ENCODE measurements around the gene SP5.
"Not testable (repeated sequence)": the region's sequence is repeated elsewhere in the genome, so short reads cannot be mapped to it uniquely, and the experiment has no call there.

SP5 gene

DNA sequence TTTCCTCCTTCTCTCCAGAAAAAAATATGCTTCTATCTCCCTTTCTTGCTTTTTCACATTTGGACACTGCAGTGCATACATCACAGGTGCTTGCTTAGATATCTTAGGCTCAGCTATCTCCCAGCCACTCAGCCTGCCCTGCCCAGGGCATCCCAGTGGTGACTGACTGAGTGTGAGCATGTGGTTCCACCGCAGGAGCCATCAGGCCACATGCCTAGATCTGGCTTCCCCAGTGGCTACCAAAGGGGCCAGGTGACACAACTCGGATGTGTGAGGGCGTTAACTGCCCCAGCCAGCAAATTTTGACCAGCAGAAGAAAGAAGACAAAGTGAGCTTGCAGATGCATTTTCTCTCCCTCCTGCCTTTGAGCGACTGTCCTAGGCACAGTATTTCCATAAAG lies 25.5 kb downstream of the SP5 start:
- DNase-seq, result no peak

DNA sequence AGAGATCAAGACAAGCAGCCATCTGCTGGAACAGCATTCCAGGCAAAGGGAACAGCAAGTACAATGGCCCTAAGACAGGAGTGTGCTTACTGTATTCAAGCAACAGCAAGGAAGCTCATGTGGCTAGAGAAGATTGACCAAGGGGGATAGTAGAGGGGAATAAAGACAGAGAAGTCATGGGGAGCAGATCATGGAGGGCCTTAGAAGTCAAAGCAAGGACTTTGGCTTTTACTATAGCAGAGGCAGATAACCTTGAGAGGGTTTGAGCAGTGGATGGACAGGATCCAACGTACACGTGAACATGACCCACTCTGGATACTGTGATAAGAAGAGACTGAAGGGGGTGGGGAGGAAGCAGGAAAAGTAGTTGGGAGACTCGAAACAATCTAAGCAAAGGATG lies 26.9 kb downstream of the SP5 start:
- DNase-seq, result no peak

DNA sequence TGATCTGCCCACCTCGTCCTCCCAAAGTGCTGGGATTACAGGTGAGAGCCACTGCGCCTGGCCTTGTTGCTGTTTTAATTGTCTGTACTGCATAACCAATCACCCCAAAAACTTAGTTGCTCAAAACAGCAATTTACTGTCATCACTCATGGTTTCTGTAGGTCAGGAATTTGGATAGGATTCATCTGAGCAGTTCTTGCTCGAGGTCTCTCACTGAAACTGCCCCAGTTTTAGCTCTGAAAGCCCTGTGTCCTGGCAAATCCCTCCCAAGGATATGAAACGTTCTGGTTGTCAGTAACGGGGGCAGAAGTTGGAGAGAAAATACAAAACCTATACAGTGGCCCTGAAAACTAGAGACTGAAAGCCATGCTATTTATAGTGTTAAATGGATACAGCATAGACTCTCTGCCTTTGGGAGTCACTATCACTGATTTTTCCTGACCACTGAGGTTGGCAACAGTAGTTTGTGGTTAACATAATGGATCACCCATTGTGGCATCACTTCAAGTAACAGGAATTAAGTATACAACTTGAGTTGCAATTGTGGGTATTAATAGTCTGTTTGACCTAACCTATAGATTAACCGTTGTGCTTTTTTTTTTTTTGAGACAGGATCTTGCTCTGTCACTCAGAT lies 27.9 kb downstream of the SP5 start:
- no peak for DNase-seq

DNA sequence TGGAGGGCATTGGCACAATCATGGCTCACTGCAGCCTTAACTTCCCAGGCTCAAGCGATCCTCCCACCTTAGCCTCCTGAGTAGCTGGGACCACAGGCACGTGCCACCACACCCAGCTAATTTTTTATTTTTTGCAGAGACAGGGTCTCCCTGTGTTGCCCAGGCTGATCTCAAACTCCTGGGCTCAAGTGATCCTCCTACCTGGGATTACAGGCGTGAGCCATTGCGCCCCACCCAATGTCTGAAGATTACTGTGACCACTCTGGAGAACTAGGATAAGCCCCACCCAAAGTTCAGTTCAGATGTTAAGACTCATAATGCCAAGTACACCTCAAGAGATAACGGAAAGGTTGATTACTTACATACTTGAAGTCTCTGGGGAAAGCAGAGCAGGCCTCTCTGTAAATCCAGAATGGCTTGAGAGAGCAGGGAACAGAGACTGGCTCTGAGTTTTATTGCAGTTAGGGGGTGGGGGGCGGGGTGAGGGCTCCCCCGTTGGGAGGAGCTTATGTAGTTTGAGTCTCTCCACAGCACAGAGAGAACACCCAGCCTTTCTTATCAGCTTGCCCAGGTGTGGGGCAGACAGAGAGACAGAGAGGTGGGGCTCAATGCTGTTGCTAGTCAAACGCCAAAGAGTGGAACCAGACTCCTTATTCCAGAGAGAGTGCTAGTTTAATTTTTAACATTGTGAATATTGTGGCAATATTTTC lies 28.5 kb downstream of the SP5 start:
- no peak for DNase-seq

DNA sequence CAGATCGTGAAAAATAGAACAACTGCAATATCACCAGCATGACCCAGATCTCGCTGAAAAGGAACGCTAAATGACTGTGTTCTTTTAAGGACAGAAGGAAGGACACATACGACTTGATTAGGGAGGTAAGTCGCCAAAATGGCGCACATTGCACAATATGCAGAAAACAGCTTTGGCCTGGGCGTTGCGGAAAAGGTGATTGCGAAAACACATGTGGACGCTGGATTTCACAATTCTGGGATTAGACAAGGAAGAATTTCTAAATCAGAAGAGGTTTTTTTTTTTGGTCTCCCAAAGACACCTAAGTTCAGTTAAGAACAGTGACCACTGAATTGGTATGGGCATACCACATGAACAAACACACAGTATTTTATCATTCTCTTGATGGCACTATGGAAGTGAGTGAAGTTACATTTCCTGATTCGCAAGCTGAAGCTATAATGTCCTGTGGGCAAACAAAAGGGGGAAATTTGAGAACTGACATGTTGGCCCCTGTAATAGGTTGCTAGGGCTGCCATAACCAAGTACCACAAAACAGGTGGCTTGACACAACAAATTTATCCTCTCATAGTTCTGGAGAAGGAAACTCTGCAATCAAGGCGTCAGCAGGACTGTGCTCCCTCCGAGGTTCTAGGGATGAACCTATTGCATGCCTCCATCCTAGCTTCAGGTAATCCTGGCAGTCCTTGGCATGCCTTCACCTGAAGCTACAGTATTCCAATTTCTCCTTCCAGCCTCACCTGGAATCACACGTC lies 29.3 kb downstream of the SP5 start:
- no peak for DNase-seq

DNA sequence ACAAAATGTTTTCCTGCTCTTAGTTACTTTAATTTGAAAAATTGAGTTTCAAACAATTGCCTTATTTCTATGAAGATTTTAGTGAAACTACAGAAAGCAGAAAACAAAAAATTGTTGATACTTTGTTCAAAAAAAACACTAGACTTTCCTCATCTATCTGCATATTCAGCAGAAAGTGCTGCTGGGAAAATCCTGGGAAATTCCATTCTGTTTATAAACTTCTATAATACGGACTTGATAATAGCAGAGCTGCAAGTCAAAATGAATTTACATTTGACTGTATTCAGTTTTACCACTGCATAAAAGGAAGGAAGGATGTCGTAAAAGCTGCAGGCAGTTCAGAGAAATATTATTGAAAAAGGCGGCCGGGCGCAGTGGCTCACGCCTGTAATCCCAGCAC lies 30.2 kb downstream of the SP5 start:
- no peak for DNase-seq

- no peak for DNase-seq
Measured at GRCh38 chr2:170747921-170748320, 32.8 kb downstream of the SP5 start.

DNA sequence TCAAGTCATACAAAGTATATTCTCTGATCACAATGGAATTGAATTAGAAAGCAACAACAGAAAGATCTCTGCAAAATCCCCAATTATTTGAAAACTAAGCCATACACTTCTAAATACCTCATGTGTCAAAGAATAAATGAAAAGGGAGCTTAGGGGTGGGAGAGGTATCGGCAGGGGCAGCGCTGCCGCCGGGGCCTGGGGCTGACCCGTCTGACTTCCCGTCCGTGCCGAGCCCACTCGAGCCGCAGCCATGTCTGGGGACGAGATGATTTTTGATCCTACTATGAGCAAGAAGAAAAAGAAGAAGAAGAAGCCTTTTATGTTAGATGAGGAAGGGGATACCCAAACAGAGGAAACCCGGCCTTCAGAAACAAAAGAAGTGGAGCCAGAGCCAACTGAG lies 36.4 kb downstream of the SP5 start:
- not testable (repeated sequence) for DNase-seq

DNA sequence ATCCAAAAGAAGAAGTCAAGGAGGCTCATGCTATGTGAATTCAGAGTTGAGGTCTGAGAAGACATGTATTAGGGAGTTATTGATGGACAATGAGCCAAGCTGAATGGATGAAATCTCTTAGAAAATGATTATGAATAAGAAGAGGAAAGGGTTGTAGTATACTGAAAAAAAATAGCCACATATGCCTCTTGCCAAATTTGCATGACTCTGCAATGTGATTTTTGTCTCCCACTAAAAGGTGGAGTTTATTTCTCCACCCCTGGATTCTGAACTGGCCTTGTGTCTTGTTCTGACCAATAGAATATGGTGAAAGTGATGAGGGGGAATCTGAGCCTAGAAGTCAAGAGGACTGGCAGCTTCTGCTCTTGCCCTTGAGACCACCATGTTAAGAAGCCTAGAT lies 46.4 kb downstream of the SP5 start:
- no peak for DNase-seq

DNA sequence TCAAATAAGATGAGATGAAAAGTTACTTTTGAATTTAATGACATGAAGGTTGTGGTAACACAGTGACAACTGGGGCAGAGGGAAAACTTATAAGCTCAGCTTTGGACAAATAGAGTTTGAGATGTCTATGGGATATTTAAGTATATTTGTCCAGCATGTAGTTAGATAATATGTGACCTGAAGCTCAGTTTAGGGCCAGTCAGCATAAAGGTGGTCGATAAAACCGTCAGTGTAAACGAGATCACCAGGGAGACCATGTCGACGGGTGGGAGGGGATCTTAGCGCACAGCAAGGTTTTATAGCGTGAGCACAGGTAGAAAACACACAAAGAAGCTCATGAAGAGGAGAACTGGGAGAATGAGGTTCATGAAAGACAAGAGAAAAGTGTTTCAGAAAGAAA lies 47.6 kb downstream of the SP5 start:
- DNase-seq, result no peak

DNA sequence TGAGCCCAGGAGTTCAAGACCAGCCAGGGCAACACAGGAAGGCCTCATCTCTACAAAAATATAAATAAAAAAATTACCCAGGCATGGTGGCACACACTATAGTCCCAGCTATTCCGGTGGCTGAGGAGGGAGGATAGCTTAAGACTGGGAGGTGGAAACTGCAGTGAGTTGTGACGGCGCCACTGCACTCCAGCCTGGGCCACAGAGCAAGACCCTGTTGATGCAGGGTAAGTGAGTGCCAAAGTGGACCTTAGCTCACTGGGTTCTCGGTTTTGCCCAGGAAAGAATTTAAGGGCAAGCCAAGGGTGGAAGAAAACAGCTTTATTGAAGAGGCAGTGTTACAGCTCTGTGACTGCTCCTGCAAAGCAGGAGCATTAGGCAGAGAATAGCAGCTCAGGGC lies 48.1 kb downstream of the SP5 start:
- no peak for DNase-seq

DNA sequence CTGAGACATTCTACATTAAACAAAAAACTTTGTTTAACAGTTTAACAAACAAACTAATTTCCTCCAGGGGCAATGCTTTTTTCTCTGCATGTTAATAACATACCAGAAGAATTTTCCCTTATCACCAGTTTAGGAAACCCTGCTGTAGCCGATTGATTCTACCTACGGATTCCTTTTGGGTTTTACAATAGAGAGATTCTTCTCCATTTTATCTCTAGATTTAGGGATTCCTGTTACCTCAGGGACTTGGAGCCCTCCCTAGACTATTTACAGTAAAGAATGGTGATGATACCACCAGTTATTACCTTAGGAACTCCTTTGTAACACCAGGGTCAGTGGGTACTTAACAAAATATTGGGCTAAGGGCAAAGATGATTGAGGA lies 49.7 kb downstream of the SP5 start:
- DNase-seq, result no peak

DNA sequence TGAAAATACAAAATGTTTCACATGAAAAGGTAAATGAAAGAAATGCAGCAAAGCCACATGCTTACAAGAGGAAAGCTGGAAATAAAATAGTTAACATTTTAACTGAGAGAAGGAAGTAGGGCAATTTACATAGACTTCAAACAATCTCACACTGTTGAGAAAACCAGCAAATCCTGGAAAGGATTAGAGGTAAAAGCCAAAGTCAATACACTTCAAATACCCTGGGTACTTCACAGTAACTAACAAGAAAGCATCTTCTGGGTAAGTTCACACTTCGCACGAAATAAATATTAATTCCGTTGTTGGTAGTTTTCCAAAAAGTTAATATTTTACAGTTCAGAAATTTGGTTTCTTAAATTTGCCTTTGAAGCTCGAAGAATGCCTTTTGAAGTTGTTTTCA lies 51.6 kb downstream of the SP5 start:
- DNase-seq, result no peak

Measured in activated CD8-positive, alpha-beta memory T cell treated with anti-CD3 and anti-CD28 coated beads for 24 hours (primary cell).